Testis (tissue), 3 donors: ENCODE data around the gene SPZ1. TPM values are rescaled to one million over a fixed set of nuclear protein-coding genes. Genes with fewer than 3 reads are reported as not detected.

Experiments
- DNase-seq: peaks from one replicate; pipeline ENCODE4 v3.0.0-alpha.2; 2019
- H3K27ac ChIP-seq, 2 donors: fragments of 200-600 bp; sonication (generic); one replicate each; pipeline ENCODE4 v1.5.1; 2019
- H3K27me3 ChIP-seq: fragments of 200-600 bp; sonication (generic); one replicate; pipeline ENCODE4 v1.5.1; 2019
- H3K36me3 ChIP-seq: fragments of 200-600 bp; sonication (generic); one replicate; pipeline ENCODE4 v1.5.1; 2017; ENCODE audit warnings: low read depth; ENCODE audit errors: missing control alignments
- H3K4me1 ChIP-seq: fragments of 200-600 bp; sonication (generic); one replicate; pipeline ENCODE4 v1.5.1; 2019
- H3K4me3 ChIP-seq, 2 donors: fragments of 200-600 bp; sonication (generic); one replicate each; pipeline ENCODE4 v1.5.1; 2017 to 2019
- H3K9me3 ChIP-seq: fragments of 200-600 bp; sonication (generic); one replicate; pipeline ENCODE4 v1.5.1; 2017
- POLR2A ChIP-seq: fragments of 450-650 bp; IDR thresholded peaks from one replicate; pipeline ENCODE4 v1.6.1; 2017; ENCODE audit warnings: antibody characterized with exemption, mild to moderate bottlenecking, moderate library complexity
- WGBS, 2 donors: methylation state at CpG; one replicate each; pipeline ENCODE4 v1.1.5; 2018; 5-methylcytosine and 5-hydroxymethylcytosine counted together
- intact Hi-C: fragments of 100-400 bp; cut with DNase I; formaldehyde crosslinking; loops from one replicate; pipeline ENCODE4 v1.15.1; 2023; ENCODE audit warnings: low total_unique reads
- polyA plus RNA-seq: library from polyadenylated mRNA; stranded (reverse); fragments of 350-450 nt; fragmentation: Illumina TruSeq; extraction: RNeasy Lipid Tissue Mini Kit (QIAGEN cat#74804); gene quantifications from one replicate; pipeline ENCODE4 v1.2.3, GENCODE V29; 2014; ENCODE audit warnings: low read depth, low replicate concordance; ENCODE audit not compliant: insufficient read depth
- total RNA-seq, 2 donors: library from RNA; depleted of rRNA; stranded (reverse); fragments of >200 nt; gene quantifications; one replicate each; pipeline ENCODE4 v1.2.3, GENCODE V29; 2016
- TF ChIP-seq, protein P1 (sequence below), 3 experiments: fragments of 450-650 bp in 2 of 3; fragments of 200-600 bp in 1 of 3; sonication (generic) in 1 of 3; IDR thresholded peaks; one replicate each; pipeline ENCODE4 v1.5.1; 2016 to 2019; ENCODE audit warnings: antibody characterized with exemption in 3 of 3, mild to moderate bottlenecking in 2 of 3, moderate library complexity in 1 of 3

Gene SPZ1
- total and polyA plus RNA-seq, 3 donors from 2014 or later = 4.2 to 23.4 (median 7.7) TPM

DNA sequence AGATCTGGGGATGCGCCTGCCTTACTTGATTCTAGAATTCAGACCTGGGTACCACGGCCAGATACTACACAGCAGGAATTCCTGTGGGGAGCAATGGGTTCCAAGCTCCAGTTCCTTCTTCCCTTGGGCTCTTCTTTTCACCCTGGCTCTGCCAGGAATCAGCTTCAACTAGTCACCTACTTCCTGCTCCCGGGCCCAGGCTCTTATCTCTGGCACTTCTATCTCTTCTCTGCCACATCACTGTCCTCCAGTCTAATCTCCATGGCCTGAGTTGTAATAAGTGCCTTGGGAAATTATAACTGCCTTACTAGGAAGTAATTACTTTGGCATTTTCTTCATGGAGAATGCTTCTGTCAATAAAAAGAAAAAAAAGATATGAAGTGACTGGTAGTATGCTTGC is 37.7 kb upstream of the SPZ1 start:
- DNase-seq = no peak
- H3K9me3 ChIP-seq = no peaks in the 10 kb centered on the region
- no peak overlapping the region for H3K27ac ChIP-seq
- 72 to 82% methylated on average over 3 of the region's 3 CpGs for WGBS, 2 donors
- intact Hi-C loops = no loop called here
- TF ChIP-seq, protein P1, sequence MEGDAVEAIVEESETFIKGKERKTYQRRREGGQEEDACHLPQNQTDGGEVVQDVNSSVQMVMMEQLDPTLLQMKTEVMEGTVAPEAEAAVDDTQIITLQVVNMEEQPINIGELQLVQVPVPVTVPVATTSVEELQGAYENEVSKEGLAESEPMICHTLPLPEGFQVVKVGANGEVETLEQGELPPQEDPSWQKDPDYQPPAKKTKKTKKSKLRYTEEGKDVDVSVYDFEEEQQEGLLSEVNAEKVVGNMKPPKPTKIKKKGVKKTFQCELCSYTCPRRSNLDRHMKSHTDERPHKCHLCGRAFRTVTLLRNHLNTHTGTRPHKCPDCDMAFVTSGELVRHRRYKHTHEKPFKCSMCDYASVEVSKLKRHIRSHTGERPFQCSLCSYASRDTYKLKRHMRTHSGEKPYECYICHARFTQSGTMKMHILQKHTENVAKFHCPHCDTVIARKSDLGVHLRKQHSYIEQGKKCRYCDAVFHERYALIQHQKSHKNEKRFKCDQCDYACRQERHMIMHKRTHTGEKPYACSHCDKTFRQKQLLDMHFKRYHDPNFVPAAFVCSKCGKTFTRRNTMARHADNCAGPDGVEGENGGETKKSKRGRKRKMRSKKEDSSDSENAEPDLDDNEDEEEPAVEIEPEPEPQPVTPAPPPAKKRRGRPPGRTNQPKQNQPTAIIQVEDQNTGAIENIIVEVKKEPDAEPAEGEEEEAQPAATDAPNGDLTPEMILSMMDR (IDR thresholded peaks at IDR 0.05) = no peak
- no peak for TF ChIP-seq POLR2A
- no peaks in the 10 kb centered on the region for H3K27me3 ChIP-seq
- H3K4me1 ChIP-seq = no peaks in the 10 kb centered on the region
- no peak overlapping the region for H3K4me3 ChIP-seq
- H3K36me3 ChIP-seq = no peaks in the 10 kb centered on the region

GRCh38 chr5:80283360-80283759 is 36.4 kb upstream of the SPZ1 start:
- Histone ChIP-seq H3K36me3 (no peaks in the 10 kb centered on the region), H3K27ac (no peak overlapping the region), H3K4me3 (no peak overlapping the region), H3K9me3 (no peaks in the 10 kb centered on the region), H3K27me3 (no peaks in the 10 kb centered on the region), H3K4me1 (no peaks in the 10 kb centered on the region)
- intact Hi-C loops = no loop called here
- no peak for TF ChIP-seq POLR2A
- TF ChIP-seq, protein P1 (IDR thresholded peaks at IDR 0.05) = no peak
- DNase-seq = no peak
- WGBS, 2 donors = 74 to 79% methylated on average over 1 of the region's 1 CpG

DNA sequence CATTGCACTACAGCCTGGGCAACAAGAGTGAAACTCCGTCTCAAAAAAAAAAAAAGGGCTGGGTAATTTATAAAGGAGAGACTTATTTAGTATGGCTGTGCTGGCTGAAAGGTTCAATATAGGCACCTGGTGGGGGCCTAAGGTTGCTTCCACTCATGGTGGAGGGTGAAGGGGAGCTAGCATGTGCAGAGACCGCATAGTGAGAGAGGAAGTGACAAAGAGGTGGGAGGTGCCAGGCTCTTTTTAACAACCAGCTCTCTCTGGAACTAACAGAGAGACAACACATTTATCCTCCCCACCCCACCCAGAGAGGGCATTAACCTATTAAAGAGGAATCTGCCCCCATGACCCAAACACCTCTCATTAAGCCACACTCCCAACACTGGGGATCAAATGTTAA is 35.1 kb upstream of the SPZ1 start:
- no peak for DNase-seq
- Histone ChIP-seq H3K4me3 (no peak overlapping the region), H3K36me3 (no peaks in the 10 kb centered on the region), H3K9me3 (no peaks in the 10 kb centered on the region), H3K27me3 (no peaks in the 10 kb centered on the region), H3K27ac (no peak overlapping the region), H3K4me1 (no peaks in the 10 kb centered on the region)
- TF ChIP-seq, protein P1 (IDR thresholded peaks at IDR 0.05) = no peak
- no peak for TF ChIP-seq POLR2A
- WGBS, 2 donors = 75 to 77% methylated on average over 2 of the region's 2 CpGs
- intact Hi-C loops = no loop called here

GRCh38 chr5:80288177-80288576 is 31.6 kb upstream of the SPZ1 start:
- no peak for DNase-seq
- Histone ChIP-seq H3K4me3 (no peak overlapping the region), H3K27me3 (no peaks in the 10 kb centered on the region), H3K36me3 (no peaks in the 10 kb centered on the region), H3K27ac (no peak overlapping the region), H3K4me1 (no peaks in the 10 kb centered on the region), H3K9me3 (no peaks in the 10 kb centered on the region)
- intact Hi-C loops = no loop called here
- WGBS, 2 donors = 97 to 98% methylated on average over 2 of the region's 2 CpGs
- TF ChIP-seq, protein P1 (IDR thresholded peaks at IDR 0.05) = no peak
- TF ChIP-seq POLR2A = no peak

- no peaks in the 10 kb centered on the region for H3K4me1 ChIP-seq
- no peak for TF ChIP-seq POLR2A
- TF ChIP-seq, protein P1 (IDR thresholded peaks at IDR 0.05) = no peak
- WGBS, 2 donors = 93 to 100% methylated on average over 2 of the region's 2 CpGs
- H3K27ac ChIP-seq = no peak overlapping the region
- no peaks in the 10 kb centered on the region for H3K27me3 ChIP-seq
- H3K4me3 ChIP-seq = no peak overlapping the region
- intact Hi-C loops = no loop called here
- DNase-seq = no peak
- no peaks in the 10 kb centered on the region for H3K9me3 ChIP-seq
- no peaks in the 10 kb centered on the region for H3K36me3 ChIP-seq
These were observed 30.5 kb upstream of the SPZ1 start for GRCh38 chr5:80289320-80289719.
